Sigmoid colon (tissue), 7 donors: ENCODE results near the gene DSE. TPM values are rescaled to one million over a fixed set of nuclear protein-coding genes. Genes with fewer than 3 reads are reported as not detected.
A peak's percentile ranks its signal among the peaks of the same experiment; 100 is the strongest.
"Not testable (repeated sequence)": the region's sequence is repeated elsewhere in the genome, so short reads cannot be mapped to it uniquely, and the experiment has no call there.

Experiments used
- DNase-seq: peaks from one replicate; pipeline ENCODE4 v3.0.0-alpha.2; 2019
- H3K27ac ChIP-seq, 4 donors: fragments of 200-600 bp; sonication (generic); one replicate each; pipeline ENCODE4 v1.5.1; 2016 to 2019; ENCODE audit warnings: mild to moderate bottlenecking in 1 of 4
- H3K27me3 ChIP-seq, 3 donors: fragments of 200-600 bp; sonication (generic); one replicate each; pipeline ENCODE4 v1.5.1; 2019; ENCODE audit warnings: mild to moderate bottlenecking in 1 of 3
- H3K36me3 ChIP-seq, 4 donors: fragments of 200-600 bp; sonication (generic); one replicate each; pipeline ENCODE4 v1.5.1; 2016 to 2019
- H3K4me1 ChIP-seq, 4 donors: fragments of 200-600 bp; sonication (generic); one replicate each; pipeline ENCODE4 v1.5.1; 2017 to 2019
- H3K4me3 ChIP-seq, 4 donors: fragments of 200-600 bp; sonication (generic); one replicate each; pipeline ENCODE4 v1.5.1; 2017 to 2019; ENCODE audit warnings: mild to moderate bottlenecking in 2 of 4, moderate library complexity in 1 of 4
- H3K9me3 ChIP-seq, 4 donors: fragments of 200-600 bp in 3 of 4; sonication (generic) in 3 of 4; one replicate each; pipeline versions ENCODE4 v1.5.1 to v1.6.1; 2013 to 2019
- EP300 ChIP-seq, 4 donors: sonication (generic); formaldehyde crosslinking; IDR thresholded peaks; one replicate each; pipeline ENCODE4 v1.6.1; 2017; ENCODE audit warnings: antibody characterized with exemption in 4 of 4
- POLR2A ChIP-seq, 2 donors: fragments of 450-650 bp; IDR thresholded peaks; one replicate each; pipeline ENCODE4 v1.6.1; 2016; ENCODE audit warnings: antibody characterized with exemption in 2 of 2, mild to moderate bottlenecking in 2 of 2, moderate library complexity in 2 of 2
- POLR2AphosphoS5 ChIP-seq, 4 donors: sonication (generic); formaldehyde crosslinking; IDR thresholded peaks; one replicate each; pipeline ENCODE4 v1.6.1; 2017; ENCODE audit warnings: antibody characterized with exemption in 4 of 4
- WGBS, 2 donors: extraction: QIAGEN DNeasy Blood & Tissue Kit; methylation state at CpG; one replicate each; pipeline ENCODE4 v1.1.7; 2013; 5-methylcytosine and 5-hydroxymethylcytosine counted together
- intact Hi-C: fragments of 100-400 bp; cut with DNase I; formaldehyde crosslinking; loops from one replicate; pipeline ENCODE4 v1.15.1; 2023
- polyA plus RNA-seq, 3 donors: library from polyadenylated mRNA; stranded (reverse); fragments of 200-250 nt; gene quantifications; one replicate each; pipeline ENCODE4 v1.2.3, GENCODE V29; 2013
- total RNA-seq, 4 donors: library from RNA; depleted of rRNA; stranded (reverse); fragments of >200 nt; gene quantifications; one replicate each; pipeline ENCODE4 v1.1.0, GENCODE V29; 2016
- TF ChIP-seq, protein P1 (sequence below), 4 experiments: fragments of 450-650 bp in 3 of 4; fragments of 200-600 bp in 1 of 4; IDR thresholded peaks; one replicate each; pipeline ENCODE4 v1.5.1; 2016 to 2019; ENCODE audit warnings: antibody characterized with exemption in 4 of 4, mild to moderate bottlenecking in 3 of 4, moderate library complexity in 2 of 4
- donor health status: healthy with polysubstance abuse.
- donor health status: Bipolar disorder and iron deficiency.
- donor health status: healthy.

DSE gene
- total RNA-seq (10 to 100 TPM; 17.9 to 29.5 (median 25.6) TPM), polyA plus RNA-seq (1 to 10 TPM; 2.5 to 7.6 (median 5.4) TPM)

GRCh38 chr6:116370760-116371119 is at the start of gene DSE:
DSE (plus strand) TSS chr6:116370947; CDS start chr6:116399251, 28,304 bp downstream.
- intact Hi-C loops, result loop anchor here (1.0 to 5.0 kb wide), 2 partner anchors 91 to 202 kb away; partner anchors contain the start of genes RWDD1 and TSPYL1
- DNase-seq, result peak; percentile 94
- TF ChIP-seq POLR2AphosphoS5 (IDR thresholded peaks at IDR 0.05), result peak; percentile 79 to 92 (median 86)
- peak in 1 of 2 donors; percentile 45 for TF ChIP-seq POLR2A (IDR thresholded peaks at IDR 0.05)
- TF ChIP-seq, protein P1, sequence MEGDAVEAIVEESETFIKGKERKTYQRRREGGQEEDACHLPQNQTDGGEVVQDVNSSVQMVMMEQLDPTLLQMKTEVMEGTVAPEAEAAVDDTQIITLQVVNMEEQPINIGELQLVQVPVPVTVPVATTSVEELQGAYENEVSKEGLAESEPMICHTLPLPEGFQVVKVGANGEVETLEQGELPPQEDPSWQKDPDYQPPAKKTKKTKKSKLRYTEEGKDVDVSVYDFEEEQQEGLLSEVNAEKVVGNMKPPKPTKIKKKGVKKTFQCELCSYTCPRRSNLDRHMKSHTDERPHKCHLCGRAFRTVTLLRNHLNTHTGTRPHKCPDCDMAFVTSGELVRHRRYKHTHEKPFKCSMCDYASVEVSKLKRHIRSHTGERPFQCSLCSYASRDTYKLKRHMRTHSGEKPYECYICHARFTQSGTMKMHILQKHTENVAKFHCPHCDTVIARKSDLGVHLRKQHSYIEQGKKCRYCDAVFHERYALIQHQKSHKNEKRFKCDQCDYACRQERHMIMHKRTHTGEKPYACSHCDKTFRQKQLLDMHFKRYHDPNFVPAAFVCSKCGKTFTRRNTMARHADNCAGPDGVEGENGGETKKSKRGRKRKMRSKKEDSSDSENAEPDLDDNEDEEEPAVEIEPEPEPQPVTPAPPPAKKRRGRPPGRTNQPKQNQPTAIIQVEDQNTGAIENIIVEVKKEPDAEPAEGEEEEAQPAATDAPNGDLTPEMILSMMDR (IDR thresholded peaks at IDR 0.05), result no peak
- TF ChIP-seq EP300 (IDR thresholded peaks at IDR 0.05), result no peak

GRCh38 chr6:116321933-116322332 is 48.8 kb upstream of the DSE start:
- intact Hi-C loops, H3K4me3 ChIP-seq, DNase-seq, H3K27me3 ChIP-seq, H3K36me3 ChIP-seq, H3K9me3 ChIP-seq, H3K27ac ChIP-seq, H3K4me1 ChIP-seq: not testable (repeated sequence)
- 91 to 96% methylated on average over 13 of the region's 13 CpGs for WGBS, 2 donors

More at GRCh38 chr6:116370760-116371119, at the start of gene DSE:
- Histone ChIP-seq H3K9me3 (no peaks in the 10 kb centered on the region), H3K4me3 (peak within 1 kb of the TSS; percentile 56 to 83 (median 76)), H3K36me3 (no peaks in the 10 kb centered on the region), H3K27me3 (no peaks in the 10 kb centered on the region), H3K27ac (peak within 1 kb of the TSS; percentile 93 to 96 (median 95)), H3K4me1 (peaks cover 0 to 12% (median 6%) of the 10 kb centered on the region in 4 donors)
- 1% methylated on average over 43 of the region's 43 CpGs for WGBS, 2 donors

DNA sequence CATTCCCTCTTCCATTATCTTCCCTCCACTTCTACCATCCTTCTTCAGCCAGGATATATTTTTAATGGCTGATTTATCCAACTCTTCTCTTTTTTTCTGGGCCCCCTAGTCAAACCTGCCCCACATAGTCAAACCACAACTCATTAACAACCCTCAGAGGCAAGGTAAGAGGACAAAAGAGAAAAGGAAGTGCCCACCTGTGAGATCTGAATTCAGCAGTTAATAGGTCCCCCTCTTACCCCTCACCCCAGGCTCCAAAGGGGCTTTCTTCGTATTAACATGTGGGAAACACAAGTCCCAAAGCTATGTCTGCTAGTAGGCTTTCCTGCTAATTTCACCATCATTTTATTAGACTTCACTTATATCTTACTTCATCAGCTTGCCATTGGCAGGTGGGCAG is 46.9 kb upstream of the DSE start:
- peaks cover 0 to 12% (median 9%) of the 10 kb centered on the region in 4 donors for H3K4me1 ChIP-seq
- no peak overlapping the region for H3K4me3 ChIP-seq
- no peaks in the 10 kb centered on the region for H3K9me3 ChIP-seq
- intact Hi-C loops, result no loop called here
- 95% methylated on average over 1 of the region's 1 CpG for WGBS, 2 donors
- TF ChIP-seq POLR2A (IDR thresholded peaks at IDR 0.05), result no peak
- no peak for TF ChIP-seq EP300 (IDR thresholded peaks at IDR 0.05)
- TF ChIP-seq, protein P1 (IDR thresholded peaks at IDR 0.05), result no peak
- TF ChIP-seq POLR2AphosphoS5 (IDR thresholded peaks at IDR 0.05), result no peak
- no peak for DNase-seq
- H3K27ac ChIP-seq, result no peak overlapping the region
- no peaks in the 10 kb centered on the region for H3K27me3 ChIP-seq
- H3K36me3 ChIP-seq, result no peaks in the 10 kb centered on the region

GRCh38 chr6:116325634-116326132 is 45.1 kb upstream of the DSE start:
- peaks cover 0 to 12% (median 9%) of the 10 kb centered on the region in 4 donors for H3K4me1 ChIP-seq
- 95 to 96% methylated on average over 11 of the region's 11 CpGs for WGBS, 2 donors
- H3K9me3 ChIP-seq, DNase-seq, H3K27ac ChIP-seq, intact Hi-C loops, H3K36me3 ChIP-seq, H3K27me3 ChIP-seq, H3K4me3 ChIP-seq: not testable (repeated sequence)

- TF ChIP-seq POLR2A (IDR thresholded peaks at IDR 0.05) (no peak), POLR2AphosphoS5 (IDR thresholded peaks at IDR 0.05) (no peak), EP300 (IDR thresholded peaks at IDR 0.05) (no peak)
- TF ChIP-seq, protein P1 (IDR thresholded peaks at IDR 0.05), result no peak
- peak overlapping the region in 1 of 4 donors; percentile 27 for H3K27ac ChIP-seq
- intact Hi-C loops, result no loop called here
- peaks cover 0 to 12% (median 9%) of the 10 kb centered on the region in 4 donors for H3K4me1 ChIP-seq
- H3K27me3 ChIP-seq, result no peaks in the 10 kb centered on the region
- no peaks in the 10 kb centered on the region for H3K36me3 ChIP-seq
- no peak overlapping the region for H3K4me3 ChIP-seq
- DNase-seq, result no peak
- no peaks in the 10 kb centered on the region for H3K9me3 ChIP-seq
- 85 to 96% methylated on average over 7 of the region's 7 CpGs for WGBS, 2 donors
Measured at GRCh38 chr6:116326181-116326671, 44.5 kb upstream of the DSE start.

DNA sequence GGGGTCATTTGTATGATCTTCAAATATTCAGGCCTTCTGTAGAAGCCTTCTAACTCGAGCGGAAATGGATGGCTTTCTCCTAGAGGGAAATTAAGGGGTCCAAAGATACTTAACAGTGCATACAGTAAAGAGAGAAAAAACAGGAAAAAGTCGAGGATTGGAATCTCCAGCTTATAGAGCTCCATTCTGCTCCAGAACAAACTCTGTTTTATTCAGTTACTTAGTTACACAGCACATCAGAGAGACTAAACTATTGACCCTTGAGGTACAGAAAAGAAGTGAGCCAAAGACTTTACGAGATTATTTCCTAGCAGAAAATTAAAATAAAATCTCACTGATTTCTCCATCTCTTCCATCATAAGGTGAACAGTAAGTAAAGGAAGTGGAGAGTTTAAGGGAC is 43.8 kb upstream of the DSE start:
- H3K27me3 ChIP-seq, result no peaks in the 10 kb centered on the region
- H3K9me3 ChIP-seq, result no peaks in the 10 kb centered on the region
- H3K4me3 ChIP-seq, result no peak overlapping the region
- peaks cover 0 to 12% (median 9%) of the 10 kb centered on the region in 4 donors for H3K4me1 ChIP-seq
- no peak for TF ChIP-seq EP300 (IDR thresholded peaks at IDR 0.05)
- no peak for TF ChIP-seq POLR2AphosphoS5 (IDR thresholded peaks at IDR 0.05)
- TF ChIP-seq POLR2A (IDR thresholded peaks at IDR 0.05), result no peak
- TF ChIP-seq, protein P1 (IDR thresholded peaks at IDR 0.05), result no peak
- DNase-seq, result no peak
- no peaks in the 10 kb centered on the region for H3K36me3 ChIP-seq
- intact Hi-C loops, result no loop called here
- H3K27ac ChIP-seq, result peak overlapping the region in 1 of 4 donors; percentile 1
- 75 to 76% methylated on average over 4 of the region's 4 CpGs for WGBS, 2 donors
